ENCODE measurements around the gene MRAP2. TPM values are rescaled to one million over a fixed set of nuclear protein-coding genes. Genes with fewer than 3 reads are reported as not detected.
"Not testable (repeated sequence)": the region's sequence is repeated elsewhere in the genome, so short reads cannot be mapped to it uniquely, and the experiment has no call there.

The MRAP2 gene
- total RNA-seq, 1 experiment from 2014 or later: not detected

- no peak for DNase-seq (ENCODE audit: low spot score)
- in situ Hi-C loops (cut with HindIII; ENCODE audit: low sequenced_read_pairs): no loop called here
These were observed 33.0 kb downstream of the MRAP2 start for GRCh38 chr6:84066536-84066935.

GRCh38 chr6:84068873-84069272, 35.3 kb downstream of the MRAP2 start:
- in situ Hi-C loops (cut with HindIII; ENCODE audit: low sequenced_read_pairs): not testable (repeated sequence)

DNA sequence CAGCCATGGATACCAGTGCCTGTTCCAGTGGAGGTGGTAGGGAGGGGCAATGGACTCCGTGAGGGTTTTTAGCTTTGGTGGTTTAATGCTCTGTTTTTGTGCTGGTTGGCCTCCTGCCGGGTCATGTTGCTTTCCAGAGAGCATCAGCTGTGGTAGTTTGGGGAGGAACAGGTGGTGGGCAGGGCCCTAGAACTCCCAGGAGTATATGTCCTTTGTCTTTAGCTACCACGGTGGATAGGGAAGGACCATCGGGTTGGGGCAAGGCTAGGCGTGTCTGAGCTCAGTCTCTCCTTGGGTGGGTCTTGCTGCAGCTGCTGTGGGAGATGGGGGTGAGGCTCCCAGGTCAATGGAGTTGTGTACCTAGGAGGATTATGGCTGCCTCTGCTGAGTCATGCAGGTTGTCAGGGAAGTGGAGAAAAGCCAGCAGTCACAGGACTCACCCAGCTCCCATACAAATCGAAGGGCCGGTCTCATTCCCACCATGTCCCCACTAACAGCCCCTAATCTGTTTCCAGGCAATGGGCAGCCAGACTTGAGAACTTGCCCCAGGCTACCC, 38.9 kb downstream of the MRAP2 start:
- in situ Hi-C loops (cut with HindIII; ENCODE audit: low sequenced_read_pairs): no loop called here
- DNase-seq (ENCODE audit: low spot score): no peak

More at GRCh38 chr6:84068873-84069272, 35.3 kb downstream of the MRAP2 start:
- not testable (repeated sequence) for DNase-seq (ENCODE audit: low spot score)

DNA sequence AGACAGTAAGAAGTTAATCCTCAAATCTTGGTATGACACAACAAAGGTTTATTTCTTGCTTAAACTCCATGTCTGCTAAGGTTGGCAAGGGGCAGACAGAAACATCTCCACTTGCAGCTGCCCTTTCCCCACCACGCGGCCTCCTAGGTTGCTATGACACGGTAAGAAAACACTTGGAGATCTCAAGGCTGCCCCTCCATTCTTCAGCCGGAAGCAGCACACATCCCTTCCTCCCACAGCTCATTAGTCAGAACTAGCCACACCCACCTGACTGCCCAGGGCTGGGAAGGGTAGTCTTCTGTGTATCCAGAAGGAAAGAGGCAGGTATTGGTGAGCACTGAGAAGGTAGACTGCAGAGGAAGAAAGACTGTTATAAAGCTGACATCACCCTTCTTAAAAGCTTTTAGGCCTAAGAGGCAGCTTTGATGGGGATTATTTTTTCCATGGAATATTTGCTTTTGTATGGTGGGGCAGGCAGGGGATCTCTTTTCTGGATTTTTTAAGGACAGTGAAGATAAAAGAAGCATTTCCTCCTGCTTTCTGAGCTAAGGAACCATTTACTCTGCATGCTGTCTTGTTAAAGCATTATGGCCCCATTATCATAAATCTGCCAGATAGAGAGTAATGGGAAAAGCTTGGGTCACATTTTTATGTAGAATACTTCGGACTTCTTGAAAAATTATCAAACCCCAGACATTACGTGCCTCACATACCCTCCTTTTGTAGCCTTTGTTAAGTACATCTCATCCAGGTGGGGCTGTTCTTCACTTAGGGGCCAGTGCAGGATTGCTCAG, 41.6 kb downstream of the MRAP2 start:
- no peak for DNase-seq (ENCODE audit: low spot score)
- in situ Hi-C loops (cut with HindIII; ENCODE audit: low sequenced_read_pairs): no loop called here

- no peak for DNase-seq (ENCODE audit: low spot score)
- in situ Hi-C loops (cut with HindIII; ENCODE audit: low sequenced_read_pairs): no loop called here
These were observed 44.1 kb downstream of the MRAP2 start for GRCh38 chr6:84077645-84078044.

- no peak for DNase-seq (ENCODE audit: low spot score)
- in situ Hi-C loops (cut with HindIII; ENCODE audit: low sequenced_read_pairs): no loop called here
These were observed 44.8 kb downstream of the MRAP2 start for GRCh38 chr6:84078335-84078734.

DNA sequence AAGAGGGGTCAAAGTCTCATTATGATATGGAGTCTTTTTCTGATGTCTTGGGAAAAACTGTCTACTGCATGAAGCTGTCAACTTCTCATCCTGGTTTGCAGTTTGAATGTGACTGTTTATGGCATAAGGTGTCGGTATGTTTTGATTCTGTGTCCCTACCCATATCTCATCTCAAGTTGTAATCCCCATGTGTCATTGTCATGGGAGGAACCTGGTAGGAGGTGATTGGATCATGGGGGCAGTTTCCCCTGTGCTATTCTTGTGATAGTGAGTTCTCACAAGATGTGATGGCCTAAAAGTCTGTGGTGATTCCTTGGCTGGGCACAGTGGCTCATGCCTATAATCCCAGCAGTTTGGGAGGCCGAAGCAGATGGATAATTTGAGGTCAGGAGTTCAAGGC, 47.6 kb downstream of the MRAP2 start:
- in situ Hi-C loops (cut with HindIII; ENCODE audit: low sequenced_read_pairs): no loop called here

DNA sequence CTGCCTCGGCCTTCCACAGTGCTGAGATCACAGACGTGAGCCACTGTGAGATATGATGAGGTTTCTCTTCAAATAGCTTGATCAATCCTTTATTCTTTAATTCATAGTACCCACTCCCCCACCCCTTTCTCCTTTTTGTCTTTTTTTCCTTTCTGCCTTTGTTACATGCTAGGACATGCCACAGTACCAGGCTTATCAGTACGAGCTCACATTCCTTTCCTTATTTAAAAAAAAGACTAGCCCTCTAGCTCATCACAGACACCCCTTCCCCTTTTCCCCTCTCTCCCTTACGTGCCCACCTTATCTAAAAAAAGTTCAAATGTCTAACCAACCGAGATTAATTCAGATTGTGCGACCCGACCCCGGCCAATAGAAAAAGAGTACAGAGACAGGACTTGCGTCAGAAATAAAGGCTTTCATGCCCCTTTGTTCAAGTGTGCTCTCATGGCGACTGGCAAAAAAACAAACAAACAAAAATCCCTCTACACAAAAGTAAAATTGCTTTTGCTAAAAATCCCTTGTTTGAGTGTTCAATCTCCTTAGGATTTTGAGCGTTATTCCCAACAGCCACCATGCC, 49.2 kb downstream of the MRAP2 start:
- in situ Hi-C loops (cut with HindIII; ENCODE audit: low sequenced_read_pairs): no loop called here
- no peak for DNase-seq (ENCODE audit: low spot score)

More for the DNA sequence above, 47.6 kb downstream of the MRAP2 start:
- DNase-seq (ENCODE audit: low spot score): no peak

- DNase-seq (ENCODE audit: low spot score); in situ Hi-C loops (cut with HindIII; ENCODE audit: low sequenced_read_pairs): not testable (repeated sequence)
These were observed 51.1 kb downstream of the MRAP2 start for GRCh38 chr6:84084705-84085104.

- no peak for DNase-seq (ENCODE audit: low spot score)
- in situ Hi-C loops (cut with HindIII; ENCODE audit: low sequenced_read_pairs): no loop called here
These were observed 52.5 kb downstream of the MRAP2 start for GRCh38 chr6:84086056-84086455.

DNA sequence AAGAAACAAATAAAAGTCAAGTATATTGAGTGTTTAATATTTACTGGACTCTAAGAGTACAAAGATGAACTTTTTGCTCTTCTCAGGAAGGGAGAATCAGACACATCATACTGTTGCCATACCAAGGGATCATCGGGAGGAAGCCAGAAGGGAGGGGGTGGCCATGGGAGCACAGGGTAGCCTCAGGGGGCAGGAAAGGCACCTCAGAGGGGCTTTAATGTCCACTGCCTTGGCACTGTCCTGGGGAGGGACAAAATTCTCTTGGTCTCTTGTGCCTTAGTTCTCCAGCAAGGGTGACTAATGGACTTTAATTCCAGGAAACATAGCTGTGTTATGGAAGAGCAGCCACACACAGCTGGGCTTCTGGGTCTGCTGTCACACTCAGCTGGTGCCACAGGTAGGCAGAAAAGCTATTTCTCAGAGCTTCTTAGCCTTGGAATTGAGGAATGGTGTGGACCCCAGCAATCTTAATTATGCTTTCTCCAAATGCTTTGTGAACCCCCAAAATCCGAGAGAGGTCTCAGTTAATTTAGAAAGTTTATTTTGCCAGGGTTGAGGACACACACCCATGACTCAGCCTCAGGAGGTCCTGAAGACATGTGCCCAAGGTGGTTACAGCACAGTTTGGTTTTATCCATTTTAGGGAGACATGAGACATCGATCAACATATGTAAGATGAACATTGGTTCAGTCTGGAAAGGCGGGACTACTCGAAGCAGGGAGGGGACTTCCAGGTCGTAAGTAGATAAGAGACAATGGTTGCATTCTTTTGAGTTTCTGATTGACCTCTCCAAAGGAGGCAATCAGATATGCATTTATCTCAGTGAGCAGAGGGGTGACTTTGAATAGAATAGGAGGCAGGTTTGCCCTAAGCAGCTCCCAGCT, 53.2 kb downstream of the MRAP2 start:
- in situ Hi-C loops (cut with HindIII; ENCODE audit: low sequenced_read_pairs): no loop called here
- no peak for DNase-seq (ENCODE audit: low spot score)

GRCh38 chr6:84089081-84089480, 55.5 kb downstream of the MRAP2 start:
- in situ Hi-C loops (cut with HindIII; ENCODE audit: low sequenced_read_pairs): no loop called here
- no peak for DNase-seq (ENCODE audit: low spot score)

GRCh38 chr6:84089552-84089951, 56.0 kb downstream of the MRAP2 start:
- in situ Hi-C loops (cut with HindIII; ENCODE audit: low sequenced_read_pairs): no loop called here

GRCh38 chr6:84093441-84094435, 60.2 kb downstream of the MRAP2 start:
- no peak for DNase-seq (ENCODE audit: low spot score)
- in situ Hi-C loops (cut with HindIII; ENCODE audit: low sequenced_read_pairs): no loop called here

More at GRCh38 chr6:84089552-84089951, 56.0 kb downstream of the MRAP2 start:
- no peak for DNase-seq (ENCODE audit: low spot score)

- DNase-seq (ENCODE audit: low spot score): no peak
- in situ Hi-C loops (cut with HindIII; ENCODE audit: low sequenced_read_pairs): no loop called here
These were observed 61.6 kb downstream of the MRAP2 start for GRCh38 chr6:84095156-84095555.

DNA sequence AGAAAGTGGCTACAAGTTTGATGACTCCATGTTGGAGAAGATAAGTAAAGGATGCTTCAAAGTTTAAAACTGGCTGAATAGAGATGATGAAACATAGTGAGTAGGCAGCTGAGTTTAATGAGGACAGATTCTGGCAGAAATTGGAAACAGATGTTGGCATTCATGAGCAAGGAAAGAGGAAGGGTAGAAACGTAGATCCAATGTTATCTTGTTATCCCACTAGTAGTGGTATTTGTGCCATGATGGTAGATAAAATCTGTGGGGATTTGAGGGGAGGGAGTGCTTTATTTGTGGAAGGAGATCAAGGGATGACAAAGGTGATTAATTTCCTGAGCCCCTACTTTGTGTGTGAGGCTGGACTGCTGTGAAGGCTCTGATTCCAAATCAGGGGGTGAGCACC, 69.5 kb downstream of the MRAP2 start:
- no peak for DNase-seq (ENCODE audit: low spot score)
- in situ Hi-C loops (cut with HindIII; ENCODE audit: low sequenced_read_pairs): no loop called here

DNA sequence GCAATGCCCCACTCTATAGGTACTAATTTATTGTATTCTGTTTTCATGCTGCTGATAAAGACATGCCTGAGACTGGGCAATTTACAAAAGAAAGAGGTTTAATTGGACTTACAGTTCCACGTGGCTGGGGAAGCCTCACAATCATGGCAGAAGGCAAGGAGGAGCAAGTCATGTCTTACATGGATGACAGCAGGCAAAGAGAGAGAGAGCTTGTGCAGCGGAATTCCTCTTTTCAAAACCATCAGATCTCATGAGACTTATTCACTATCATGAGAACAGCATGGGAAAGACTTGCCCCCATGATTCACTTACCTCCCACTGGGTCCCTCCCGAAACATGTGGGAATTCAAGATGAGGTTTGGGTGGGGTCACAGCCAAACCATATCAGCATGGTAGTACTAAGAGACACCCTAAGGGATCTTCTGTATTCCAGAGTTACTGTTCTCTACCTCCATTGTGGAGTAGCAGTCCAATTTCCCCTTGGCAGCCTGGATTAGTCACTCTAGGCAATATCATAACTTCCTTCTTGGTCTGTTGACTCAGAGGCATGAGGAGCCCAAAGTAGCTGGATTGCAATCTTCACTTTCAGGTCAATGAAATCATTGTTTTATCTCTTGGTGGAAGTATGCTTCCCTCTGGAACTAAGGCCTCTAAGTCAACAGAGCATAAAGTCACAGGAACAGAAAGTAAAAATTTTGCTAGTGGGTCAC, 71.8 kb downstream of the MRAP2 start:
- in situ Hi-C loops (cut with HindIII; ENCODE audit: low sequenced_read_pairs); DNase-seq (ENCODE audit: low spot score): not testable (repeated sequence)

DNA sequence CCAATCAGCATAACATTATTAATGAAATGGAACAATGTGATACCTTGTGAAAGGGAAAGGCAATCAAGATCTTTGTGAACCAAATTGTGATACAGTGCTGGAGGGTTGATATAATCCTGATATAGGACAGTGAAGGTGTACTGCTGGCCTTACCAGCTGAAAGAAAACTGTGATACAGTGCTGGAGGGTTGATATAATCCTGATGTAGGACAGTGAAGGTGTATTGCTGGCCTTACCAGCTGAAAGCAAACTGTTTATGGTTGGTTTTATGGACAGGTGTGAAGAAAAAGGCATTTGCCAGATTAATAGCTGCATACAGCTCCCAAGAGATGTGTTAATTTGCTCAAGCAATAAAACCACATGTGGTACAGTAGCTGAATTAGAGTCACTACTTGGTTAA, 73.9 kb downstream of the MRAP2 start:
- in situ Hi-C loops (cut with HindIII; ENCODE audit: low sequenced_read_pairs): no loop called here
- no peak for DNase-seq (ENCODE audit: low spot score)
